IMR-90 (cell line): Measurements from ENCODE around the gene MORN5. TPM values are rescaled to one million over a fixed set of nuclear protein-coding genes. Genes with fewer than 3 reads are reported as not detected.

Experiments used
- ATAC-seq: fragments of 200-7000 bp; cut with Tn5 transposase; 2 replicates; pipeline ENCODE4 v1.9.1; 2020; ENCODE audit warnings: low read depth, mild to moderate bottlenecking, moderate library complexity
- BruUV-seq: library from RNA; stranded (reverse); fragments of 400-500 nt; replicated peaks from 2 replicates; lab custom pipeline; 2021; lab: Mats Ljungman, UMichigan
- CTCF ChIA-PET: fragments of 300-600 bp; formaldehyde crosslinking; extraction: SDS; loops from one replicate; lab custom pipeline; 2021; ENCODE audit warnings: antibody characterized with exemption; lab: Yijun Ruan, JAX
- POLR2A ChIA-PET: fragments of 300-600 bp; sonication (Branson Sonifier 250); formaldehyde crosslinking; loops from one replicate; lab custom pipeline; 2022; ENCODE audit warnings: antibody characterized with exemption; ENCODE audit not compliant: unreplicated experiment; lab: Charles Lee
- DNase-seq: peaks from one replicate; pipeline ENCODE4 v3.0.0; 2013
- H2AFZ ChIP-seq: replicated peaks from 2 replicates; pipeline ENCODE3; 2013; ENCODE audit warnings: low read length, mild to moderate bottlenecking; ENCODE audit not compliant: poor library complexity
- H2AK5ac ChIP-seq: 2 replicates; pipeline ENCODE4 v1.6.1; 2013; ENCODE audit warnings: low read depth, low read length, inconsistent platforms
- H2AK9ac ChIP-seq: replicated peaks from 2 replicates; pipeline ENCODE3; 2013; ENCODE audit warnings: mild to moderate bottlenecking, low read depth, low read length, moderate library complexity; ENCODE audit not compliant: poor library complexity
- H2BK120ac ChIP-seq: 2 replicates; pipeline ENCODE4 v1.6.1; 2013; ENCODE audit warnings: low read depth, low read length, inconsistent platforms
- H2BK15ac ChIP-seq: 3 replicates; pipeline ENCODE4 v1.6.1; 2013; ENCODE audit warnings: low read depth, low read length, inconsistent platforms
- H2BK20ac ChIP-seq: 2 replicates; pipeline ENCODE4 v1.6.1; 2013; ENCODE audit warnings: low read depth, mild to moderate bottlenecking, inconsistent platforms, low read length, moderate library complexity
- H2BK5ac ChIP-seq: 2 replicates; pipeline ENCODE4 v1.6.1; 2013; ENCODE audit warnings: mild to moderate bottlenecking, low read depth, low read length, inconsistent platforms; ENCODE audit not compliant: poor library complexity, severe bottlenecking
- H3K14ac ChIP-seq: replicated peaks from 2 replicates; pipeline ENCODE4 v1.6.1; 2013; ENCODE audit warnings: low read depth, low read length, inconsistent platforms
- H3K18ac ChIP-seq: 2 replicates; pipeline ENCODE4 v1.6.1; 2013; ENCODE audit warnings: low read depth, low read length, control low read depth
- H3K23ac ChIP-seq: 2 replicates; pipeline ENCODE4 v1.6.1; 2013; ENCODE audit warnings: low read depth, low read length, inconsistent platforms
- H3K27ac ChIP-seq: 2 replicates; pipeline ENCODE4 v1.5.1; 2013; ENCODE audit warnings: mild to moderate bottlenecking, control low read depth, low read length; ENCODE audit not compliant: insufficient read depth
- H3K27me3 ChIP-seq: 2 replicates; pipeline ENCODE4 v1.6.1; 2013; ENCODE audit warnings: low read length; ENCODE audit not compliant: control insufficient read depth, insufficient read depth
- H3K36me3 ChIP-seq: 2 replicates; pipeline ENCODE4 v1.6.1; 2013; ENCODE audit warnings: low read length, mixed read lengths; ENCODE audit not compliant: control insufficient read depth, insufficient read depth
- H3K4ac ChIP-seq: 2 replicates; pipeline ENCODE4 v1.6.1; 2013; ENCODE audit warnings: low read depth, low read length, inconsistent platforms
- H3K4me1 ChIP-seq: 2 replicates; pipeline ENCODE4 v1.6.1; 2013; ENCODE audit warnings: low read length, mixed read lengths; ENCODE audit not compliant: control insufficient read depth, insufficient read depth
- H3K4me2 ChIP-seq: 2 replicates; pipeline ENCODE4 v1.6.1; 2013; ENCODE audit warnings: low read depth, mild to moderate bottlenecking, control low read depth, low read length, moderate library complexity
- H3K4me3 ChIP-seq: 2 replicates; pipeline ENCODE4 v1.5.1; 2013; ENCODE audit warnings: low read depth, mild to moderate bottlenecking, control low read depth, low read length, moderate library complexity; ENCODE audit not compliant: insufficient read depth
- H3K56ac ChIP-seq: 2 replicates; pipeline ENCODE4 v1.6.1; 2013; ENCODE audit warnings: low read length, inconsistent platforms; ENCODE audit not compliant: insufficient read depth; ENCODE audit errors: extremely low read depth
- H3K79me1 ChIP-seq, 2 experiments: 2 replicates each; pipeline ENCODE4 v1.6.1; 2013; ENCODE audit warnings: low read length in 2 of 2, inconsistent platforms in 1 of 2, low read depth in 1 of 2
- H3K9ac ChIP-seq: 2 replicates; pipeline ENCODE4 v1.6.1; 2013; ENCODE audit warnings: low read depth, low read length, control low read depth
- H3K9me1 ChIP-seq: 2 replicates; pipeline ENCODE4 v1.6.1; 2013; ENCODE audit warnings: low read length, inconsistent platforms; ENCODE audit not compliant: insufficient read depth
- H3K9me3 ChIP-seq: 2 replicates; pipeline ENCODE4 v1.6.1; 2013; ENCODE audit warnings: low read length; ENCODE audit not compliant: control insufficient read depth, insufficient read depth
- H4K20me1 ChIP-seq: 2 replicates; pipeline ENCODE4 v1.6.1; 2013; ENCODE audit warnings: low read length, inconsistent platforms; ENCODE audit not compliant: insufficient read depth
- H4K5ac ChIP-seq: 2 replicates; pipeline ENCODE4 v1.6.1; 2013; ENCODE audit warnings: mild to moderate bottlenecking, low read depth, low read length, control low read depth
- H4K8ac ChIP-seq, 2 experiments: 2 replicates each; pipeline ENCODE4 v1.6.1; 2013; ENCODE audit warnings: low read depth in 2 of 2, low read length in 2 of 2, control low read depth in 1 of 2, inconsistent platforms in 1 of 2
- H4K91ac ChIP-seq: 2 replicates; pipeline ENCODE4 v1.6.1; 2013; ENCODE audit warnings: low read depth, low read length, inconsistent platforms; ENCODE audit not compliant: insufficient read depth
- BHLHE40 ChIP-seq: fragments of 150-350 bp; IDR thresholded peaks from 2 replicates; pipeline ENCODE4 v1.6.1; 2016; ENCODE audit warnings: mild to moderate bottlenecking, low read depth, low read length
- CHD1 ChIP-seq: IDR thresholded peaks from 2 replicates; pipeline ENCODE4 v1.6.1; 2012; ENCODE audit warnings: low read depth, low read length, improper control_type of control experiment
- CTCF ChIP-seq: conservative IDR thresholded peaks from 2 replicates; pipeline ENCODE4 v1.5.1; 2012; ENCODE audit warnings: mild to moderate bottlenecking, low read depth, low read length, improper control_type of control experiment
- ELK1 ChIP-seq: fragments of 150-350 bp; IDR thresholded peaks from 2 replicates; pipeline ENCODE4 v1.6.1; 2016; ENCODE audit warnings: low read depth, mild to moderate bottlenecking, low read length, moderate library complexity, borderline replicate concordance
- FOS ChIP-seq: fragments of 150-350 bp; IDR thresholded peaks from 2 replicates; pipeline ENCODE4 v1.6.1; 2016; ENCODE audit warnings: low read depth, low read length
- MAFK ChIP-seq: IDR thresholded peaks from 2 replicates; pipeline ENCODE4 v1.6.1; 2012; ENCODE audit warnings: low read depth, low read length, improper control_type of control experiment
- MAZ ChIP-seq: IDR thresholded peaks from 2 replicates; pipeline ENCODE4 v1.6.1; 2012; ENCODE audit warnings: low read depth, mild to moderate bottlenecking, low read length, improper control_type of control experiment, moderate library complexity, borderline replicate concordance
- MXI1 ChIP-seq: IDR thresholded peaks from 2 replicates; pipeline ENCODE4 v1.6.1; 2012; ENCODE audit warnings: low read depth, mild to moderate bottlenecking, low read length, moderate library complexity, borderline replicate concordance
- NFE2L2 ChIP-seq: fragments of 150-350 bp; IDR thresholded peaks from 2 replicates; pipeline ENCODE4 v1.6.1; 2016; ENCODE audit warnings: low read depth, mild to moderate bottlenecking, low read length
- POLR2A ChIP-seq: IDR thresholded peaks from 2 replicates; pipeline ENCODE4 v1.6.1; 2012; ENCODE audit warnings: mild to moderate bottlenecking, low read depth, low read length
- RAD21 ChIP-seq: IDR thresholded peaks from 2 replicates; pipeline ENCODE4 v1.6.1; 2012; ENCODE audit warnings: low read length, improper control_type of control experiment
- RCOR1 ChIP-seq: IDR thresholded peaks from 2 replicates; pipeline ENCODE4 v1.6.1; 2012; ENCODE audit warnings: mild to moderate bottlenecking, low read length, improper control_type of control experiment; ENCODE audit not compliant: insufficient replicate concordance
- RFX5 ChIP-seq: IDR thresholded peaks from 2 replicates; pipeline ENCODE4 v1.8.0; 2012; ENCODE audit warnings: low read depth, mild to moderate bottlenecking, low read length, moderate library complexity
- SMC3 ChIP-seq: fragments of 150-350 bp; IDR thresholded peaks from 2 replicates; pipeline ENCODE4 v1.6.1; 2016; ENCODE audit warnings: low read depth, mild to moderate bottlenecking, antibody characterized with exemption, low read length, moderate library complexity
- WGBS, 2 experiments: methylation state at CpG; one replicate each; pipeline versions ENCODE4 v1.1.5 to v1.1.7; 2013; ENCODE audit warnings: missing lambda C conversion rate in 2 of 2; ENCODE audit not compliant: insufficient read length in 1 of 2; ENCODE audit errors: extremely low coverage in 2 of 2; 5-methylcytosine and 5-hydroxymethylcytosine counted together
- dilution Hi-C: fragments of 300-500 bp; cut with HindIII; formaldehyde crosslinking; loops from one replicate; pipeline ENCODE4 v1.14.3; 2018; ENCODE audit warnings: low sequenced_read_pairs; ENCODE audit not compliant: unreplicated experiment
- in situ Hi-C: fragments of 300-500 bp; cut with MboI; formaldehyde crosslinking; loops from 3 replicates; pipeline ENCODE4 v1.14.3; 2019; ENCODE audit warnings: low sequenced_read_pairs, inconsistent platforms, mixed read lengths
- intact Hi-C: fragments of 100-400 bp; cut with micrococcal nuclease; formaldehyde crosslinking; loops from 2 replicates; pipeline ENCODE4 v1.10.0; 2022
- polyA plus RNA-seq, 3 experiments: library from polyadenylated mRNA; depleted of rRNA; stranded (reverse); fragments of >200 nt; gene quantifications; 2 replicates each; pipeline ENCODE4 v1.2.3, GENCODE V29; 2012; ENCODE audit warnings: low replicate concordance in 1 of 3
- total RNA-seq: library from RNA; depleted of rRNA; stranded (reverse); fragments of >200 nt; gene quantifications from 2 replicates; pipeline ENCODE4 v1.2.3, GENCODE V29; 2012

MORN5 gene
- total and polyA plus RNA-seq, 2 of the 4 experiments (the other 2 are of a cell fraction): not detected

GRCh38 chr9:122202111-122202510, 42.4 kb downstream of the MORN5 start:
- Histone ChIP-seq H3K14ac (no peak overlapping the region), H2AK9ac (peak overlapping the region; percentile 26), H2BK5ac (no peak overlapping the region), H3K4me2 (no peak overlapping the region), H4K91ac (no peak overlapping the region), H3K56ac (no peak overlapping the region), H3K9me3 (no peaks in the 10 kb centered on the region), H4K20me1 (peaks cover 4% of the 10 kb centered on the region; the same call in 1 of the 2 replicates), H3K27me3 (peaks cover 17% of the 10 kb centered on the region), H2AFZ (peak overlapping the region; percentile 25), H3K27ac (no peak overlapping the region), H2AK5ac (no peak overlapping the region), H2BK20ac (no peak overlapping the region), H4K8ac (no peak overlapping the region), H3K4ac (no peak overlapping the region), H3K9me1 (no peaks in the 10 kb centered on the region; the same call in 1 of the 2 replicates), H3K36me3 (no peaks in the 10 kb centered on the region), H3K23ac (no peak overlapping the region), H3K4me1 (peaks cover 8% of the 10 kb centered on the region; the same call in 1 of the 2 replicates), H3K4me3 (no peak overlapping the region), H2BK15ac (no peak overlapping the region), H3K18ac (no peak overlapping the region), H2BK120ac (no peak overlapping the region), H4K5ac (no peak overlapping the region), H3K79me1 (no peaks in the 10 kb centered on the region), H3K9ac (no peak overlapping the region)
- WGBS, 2 experiments: 100% methylated on average over 1 of the region's 3 CpGs; no CpG with 5 or more reads in 1 of the 2 experiments
- dilution Hi-C loops: no loop called here
- POLR2A ChIA-PET: no interaction called here
- ATAC-seq (no peak), DNase-seq (no peak)
- intact Hi-C loops: no loop called here
- in situ Hi-C loops: no loop called here
- TF ChIP-seq ELK1: no peak
- TF ChIP-seq MXI1: no peak
- TF ChIP-seq RFX5: no peak
- TF ChIP-seq SMC3: no peak
- TF ChIP-seq MAFK: no peak
- no peak for TF ChIP-seq BHLHE40
- TF ChIP-seq CTCF: no peak
- TF ChIP-seq FOS: no peak
- no peak for TF ChIP-seq CHD1
- no peak for TF ChIP-seq RCOR1
- no peak for TF ChIP-seq MAZ
- TF ChIP-seq NFE2L2: no peak
- no peak for TF ChIP-seq RAD21
- no peak for TF ChIP-seq POLR2A
- CTCF ChIA-PET: no interaction called here
- no TSS peak for BruUV-seq
